AG10803 (cell line): Measurements from ENCODE around the gene MT1X.
A peak's percentile ranks its signal among the peaks of the same experiment; 100 is the strongest.

Experiments
- DNase-seq: peaks from one replicate; pipeline ENCODE4 v3.0.0; 2010; ENCODE audit warnings: low read depth
- H3K4me3 ChIP-seq: 2 replicates; pipeline ENCODE4 v1.5.1; 2011; ENCODE audit warnings: mild to moderate bottlenecking, low read length, control low read depth
- CTCF ChIP-seq: conservative IDR thresholded peaks from 2 replicates; pipeline ENCODE4 v1.5.1; 2011; ENCODE audit warnings: mild to moderate bottlenecking, low read length, control low read depth, inconsistent platforms

The MT1X gene

GRCh38 chr16:56728027-56728426 is 45.8 kb downstream of the MT1X start:
- no peak overlapping the region for H3K4me3 ChIP-seq
- no peak for DNase-seq
- no peak for TF ChIP-seq CTCF

GRCh38 chr16:56728980-56729734 is 46.9 kb downstream of the MT1X start:
- H3K4me3 ChIP-seq = peak overlapping the region; percentile 67
- peak; percentile 32 for DNase-seq
- no peak for TF ChIP-seq CTCF

GRCh38 chr16:56729735-56730662 is 47.7 kb downstream of the MT1X start, which contains the start of gene NUP93:
Gene NUP93 (plus strand): TSS chr16:56730129. CDS start chr16:56748248, 18,119 bp downstream.
- H3K4me3 ChIP-seq = peak within 1 kb of the TSS; percentile 68
- 0 out of 2 replicates have a peak, but pooled peaks have one; percentile 7 for TF ChIP-seq CTCF
- DNase-seq = peak; percentile 91

GRCh38 chr16:56732366-56732765 is 50.1 kb downstream of the MT1X start:
- no peak for DNase-seq
- TF ChIP-seq CTCF = no peak
- H3K4me3 ChIP-seq = no peak overlapping the region

- DNase-seq = no peak
- no peak overlapping the region for H3K4me3 ChIP-seq
- TF ChIP-seq CTCF = no peak
Measured at GRCh38 chr16:56732832-56733231, 50.6 kb downstream of the MT1X start.
